A549 treated with CORT108297 at 1 μM for 4 hours (cell line): ENCODE data around the gene ZNHIT1. TPM values are rescaled to one million over a fixed set of nuclear protein-coding genes. Genes with fewer than 3 reads are reported as not detected.

ENCODE experiments used
- total RNA-seq: library from RNA; stranded (reverse); fragments of 200-300 nt; extraction: Qiagen RNA extraction; gene quantifications from 5 replicates; pipeline ENCODE4 v1.2.3, GENCODE V29; 2022

Gene ZNHIT1
- total RNA-seq = 78.6 to 107 TPM (median 95.2 TPM) in 5 replicates

GRCh38 chr7:101217388-101218235 is at the start of gene ZNHIT1, which contains the start of gene PLOD3:
Gene ZNHIT1 (plus strand): TSS chr7:101218165. CDS start chr7:101218196, 31 bp downstream.
Gene PLOD3 (minus strand): TSS chr7:101217581. CDS start chr7:101217274, 307 bp downstream.

GRCh38 chr7:101180130-101180755 is 37.7 kb upstream of the ZNHIT1 start, which contains the start of gene NAT16:
Gene NAT16 (minus strand): TSS chr7:101180293. CDS start chr7:101174807, 5,486 bp downstream.

GRCh38 chr7:101200862-101201599 is 16.9 kb upstream of the ZNHIT1 start, which contains the start of gene MOGAT3:
Gene MOGAT3 (minus strand): TSS chr7:101201036. CDS start chr7:101200854, 182 bp downstream.

GRCh38 chr7:101237206-101238067 is 19.5 kb downstream of the ZNHIT1 start, which contains the start of gene CLDN15:
Gene CLDN15 (minus strand): TSS chr7:101237802. CDS start chr7:101237581, 221 bp downstream.

GRCh38 chr7:101244375-101245146 is 26.6 kb downstream of the ZNHIT1 start, which contains the start of gene FIS1:
Gene FIS1 (minus strand): TSS chr7:101245081. CDS start chr7:101245004, 77 bp downstream.

Other genes with a start within 250 kb of the ZNHIT1 start
- 15.1 to 20.6 TPM (median 20.0 TPM) in 5 replicates for gene MUC12, start 248.6 kb upstream of the ZNHIT1 start, total RNA-seq
- gene MUC17, start 198.1 kb upstream of the ZNHIT1 start, total RNA-seq = 0.02 to 0.14 TPM (median 0.02 TPM) in 5 replicates
- gene TRIM56, start 132.7 kb upstream of the ZNHIT1 start, total RNA-seq = 10.5 to 14.9 TPM (median 12.8 TPM) in 5 replicates
- 1,104 to 1,398 TPM (median 1,160 TPM) in 5 replicates for gene SERPINE1, start 91.1 kb upstream of the ZNHIT1 start, total RNA-seq
- gene AP1S1, start 63.7 kb upstream of the ZNHIT1 start, total RNA-seq = 143 to 158 TPM (median 150 TPM) in 5 replicates
- gene VGF, start 52.6 kb upstream of the ZNHIT1 start, total RNA-seq = 10.5 to 26.2 TPM (median 16.4 TPM) in 5 replicates
- gene NAT16, start 37.9 kb upstream of the ZNHIT1 start, total RNA-seq = 0.10 to 0.17 TPM (median 0.14 TPM) in 5 replicates
- gene MOGAT3, start 17.1 kb upstream of the ZNHIT1 start, total RNA-seq = not detected in 5 replicates
- 68.9 to 85.9 TPM (median 81.7 TPM) in 5 replicates for gene PLOD3, start 584 bp upstream of the ZNHIT1 start, total RNA-seq
- 7.7 to 15.5 TPM (median 13.1 TPM) in 5 replicates for gene CLDN15, start 19.6 kb downstream of the ZNHIT1 start, total RNA-seq
- gene FIS1, start 26.9 kb downstream of the ZNHIT1 start, total RNA-seq = 129 to 152 TPM (median 146 TPM) in 5 replicates
- gene IFT22, start 103.6 kb downstream of the ZNHIT1 start, total RNA-seq = 51.1 to 58.0 TPM (median 53.0 TPM) in 5 replicates
- gene COL26A1, start 144.7 kb downstream of the ZNHIT1 start, total RNA-seq = 0.32 to 0.58 TPM (median 0.49 TPM) in 5 replicates